ENCODE data around the gene UBE2V1. TPM values are rescaled to one million over a fixed set of nuclear protein-coding genes. Genes with fewer than 3 reads are reported as not detected.

Gene UBE2V1
- total and polyA plus RNA-seq, 2 donors from 2014 or later, result 99.1 to 105 TPM

- Histone ChIP-seq H3K27me3 (ENCODE audit: control insufficient read depth, insufficient read depth, low read length) (no peaks in the 10 kb centered on the region), H3K9me3 (ENCODE audit: control insufficient read depth in 2 of 3, insufficient read depth in 1 of 3, low read length in 3 of 3) (no peaks in the 10 kb centered on the region), H3K27ac (ENCODE audit: low read depth in 2 of 2, low read length in 2 of 2) (peak overlapping the region in 1 of 2 donors; percentile 66), H3K9ac (ENCODE audit: low read length in 3 of 3) (no peak overlapping the region), H3K4me1 (ENCODE audit: control insufficient read depth in 2 of 3, insufficient read depth in 2 of 3, low read depth in 1 of 3, low read length in 3 of 3) (peaks cover 0 to 18% (median 3%) of the 10 kb centered on the region in 3 donors), H3K4me3 (ENCODE audit: low read length in 3 of 3) (no peak overlapping the region), H3K36me3 (ENCODE audit: control insufficient read depth in 2 of 3, insufficient read depth in 3 of 3, low read length in 3 of 3) (peaks cover 0 to 16% (median 6%) of the 10 kb centered on the region in 3 donors)
- TF ChIP-seq CTCF (IDR thresholded peaks at IDR 0.05; ENCODE audit: borderline replicate concordance, extremely low read depth, insufficient read depth), result no peak
- FAIRE-seq (no peak), DNase-seq (no peak)
- intact Hi-C loops (cut with DNase I), result no loop called here
Observed at GRCh38 chr20:50146214-50146613, 33.3 kb upstream of the UBE2V1 start.

GRCh38 chr20:50145566-50145965 is 32.6 kb upstream of the UBE2V1 start:
- no peak overlapping the region for H3K9ac ChIP-seq (ENCODE audit: low read length in 3 of 3)

GRCh38 chr20:50144362-50144761 is 31.4 kb upstream of the UBE2V1 start:
- FAIRE-seq (no peak), DNase-seq (no peak)
- H3K36me3 ChIP-seq (ENCODE audit: control insufficient read depth in 2 of 3, insufficient read depth in 3 of 3, low read length in 3 of 3), result peaks cover 0 to 20% (median 6%) of the 10 kb centered on the region in 3 donors
- H3K9me3 ChIP-seq (ENCODE audit: control insufficient read depth in 2 of 3, insufficient read depth in 1 of 3, low read length in 3 of 3), result no peaks in the 10 kb centered on the region
- no peak overlapping the region for H3K4me3 ChIP-seq (ENCODE audit: low read length in 3 of 3)
- H3K9ac ChIP-seq (ENCODE audit: low read length in 3 of 3), result no peak overlapping the region
- peaks cover 0 to 11% (median 0%) of the 10 kb centered on the region in 3 donors for H3K4me1 ChIP-seq (ENCODE audit: control insufficient read depth in 2 of 3, insufficient read depth in 2 of 3, low read depth in 1 of 3, low read length in 3 of 3)
- intact Hi-C loops (cut with DNase I), result no loop called here
- TF ChIP-seq CTCF (IDR thresholded peaks at IDR 0.05; ENCODE audit: borderline replicate concordance, extremely low read depth, insufficient read depth), result no peak
- H3K27me3 ChIP-seq (ENCODE audit: control insufficient read depth, insufficient read depth, low read length), result no peaks in the 10 kb centered on the region
- no peak overlapping the region for H3K27ac ChIP-seq (ENCODE audit: low read depth in 2 of 2, low read length in 2 of 2)

More at GRCh38 chr20:50145566-50145965, 32.6 kb upstream of the UBE2V1 start:
- H3K27ac ChIP-seq (ENCODE audit: low read depth in 2 of 2, low read length in 2 of 2), result no peak overlapping the region
- intact Hi-C loops (cut with DNase I), result no loop called here
- no peak for DNase-seq
- peaks cover 0 to 14% (median 0%) of the 10 kb centered on the region in 3 donors for H3K4me1 ChIP-seq (ENCODE audit: control insufficient read depth in 2 of 3, insufficient read depth in 2 of 3, low read depth in 1 of 3, low read length in 3 of 3)
- FAIRE-seq, result no peak
- no peak for TF ChIP-seq CTCF (IDR thresholded peaks at IDR 0.05; ENCODE audit: borderline replicate concordance, extremely low read depth, insufficient read depth)
- no peaks in the 10 kb centered on the region for H3K27me3 ChIP-seq (ENCODE audit: control insufficient read depth, insufficient read depth, low read length)
- no peak overlapping the region for H3K4me3 ChIP-seq (ENCODE audit: low read length in 3 of 3)
- H3K36me3 ChIP-seq (ENCODE audit: control insufficient read depth in 2 of 3, insufficient read depth in 3 of 3, low read length in 3 of 3), result peaks cover 0 to 20% (median 6%) of the 10 kb centered on the region in 3 donors
- H3K9me3 ChIP-seq (ENCODE audit: control insufficient read depth in 2 of 3, insufficient read depth in 1 of 3, low read length in 3 of 3), result no peaks in the 10 kb centered on the region

GRCh38 chr20:50142812-50143211 is 29.9 kb upstream of the UBE2V1 start:
- Histone ChIP-seq H3K27me3 (ENCODE audit: control insufficient read depth, insufficient read depth, low read length) (no peaks in the 10 kb centered on the region), H3K9ac (ENCODE audit: low read length in 3 of 3) (no peak overlapping the region), H3K27ac (ENCODE audit: low read depth in 2 of 2, low read length in 2 of 2) (no peak overlapping the region), H3K4me3 (ENCODE audit: low read length in 3 of 3) (no peak overlapping the region), H3K36me3 (ENCODE audit: control insufficient read depth in 2 of 3, insufficient read depth in 3 of 3, low read length in 3 of 3) (peaks cover 0 to 20% (median 6%) of the 10 kb centered on the region in 3 donors), H3K4me1 (ENCODE audit: control insufficient read depth in 2 of 3, insufficient read depth in 2 of 3, low read depth in 1 of 3, low read length in 3 of 3) (peaks cover 0 to 23% (median 0%) of the 10 kb centered on the region in 3 donors), H3K9me3 (ENCODE audit: control insufficient read depth in 2 of 3, insufficient read depth in 1 of 3, low read length in 3 of 3) (no peaks in the 10 kb centered on the region)
- intact Hi-C loops (cut with DNase I), result no loop called here
- TF ChIP-seq CTCF (IDR thresholded peaks at IDR 0.05; ENCODE audit: borderline replicate concordance, extremely low read depth, insufficient read depth), result no peak
- DNase-seq (no peak), FAIRE-seq (no peak)

Measured in kidney (tissue), 14 donors.